ENCODE results near the gene CHRND.

- no peak for TF ChIP-seq CTCF (IDR thresholded peaks at IDR 0.05; ENCODE audit: borderline replicate concordance, extremely low read depth, low read length, poor library complexity, severe bottlenecking)
- no peak for TF ChIP-seq EZH2 (IDR thresholded peaks at IDR 0.05; ENCODE audit: borderline replicate concordance, low read depth, low read length, severe bottlenecking)
These were observed 30.7 kb upstream of the CHRND start for GRCh38 chr2:232495292-232495691.
